IgD-negative memory B cell (primary cell): ENCODE measurements around the gene SUPT3H. TPM values are rescaled to one million over a fixed set of nuclear protein-coding genes. Genes with fewer than 3 reads are reported as not detected.
"Not testable (repeated sequence)": the region's sequence is repeated elsewhere in the genome, so short reads cannot be mapped to it uniquely, and the experiment has no call there.

Source experiments
- H3K27ac Mint-ChIP-seq, 3 donors: one replicate each; pipeline ENCODE4 v1.8.0; 2020 to 2022; ENCODE audit warnings: mild to moderate bottlenecking in 3 of 3, mixed read lengths in 3 of 3, moderate library complexity in 1 of 3
- H3K27me3 Mint-ChIP-seq: one replicate; pipeline ENCODE4 v1.8.0; 2021; ENCODE audit warnings: mixed read lengths
- H3K36me3 Mint-ChIP-seq: one replicate; pipeline ENCODE4 v1.8.0; 2020; ENCODE audit warnings: mild to moderate bottlenecking, mixed read lengths
- H3K4me1 Mint-ChIP-seq, 3 donors: one replicate each; pipeline ENCODE4 v1.8.0; 2020 to 2022; ENCODE audit warnings: mixed read lengths in 3 of 3, mild to moderate bottlenecking in 1 of 3
- H3K4me3 Mint-ChIP-seq, 4 donors: one replicate each; pipeline ENCODE4 v1.8.0; 2020 to 2022; ENCODE audit warnings: mild to moderate bottlenecking in 4 of 4, mixed read lengths in 4 of 4, moderate library complexity in 3 of 4
- H3K9me3 Mint-ChIP-seq, 3 donors: one replicate each; pipeline ENCODE4 v1.8.0; 2020 to 2021; ENCODE audit warnings: mixed read lengths in 3 of 3, mild to moderate bottlenecking in 1 of 3
- polyA plus RNA-seq: library from polyadenylated mRNA; unstranded; fragments of 300-500 nt; fragmentation: Illumina TruSeq; gene quantifications from one replicate; pipeline ENCODE4 v1.2.3, GENCODE V29; 2021

Gene SUPT3H
- polyA plus RNA-seq, 1 donor from 2014 or later, result 8.5 TPM

GRCh38 chr6:45320349-45320748, 57.4 kb downstream of the SUPT3H start:
- no peak overlapping the region for H3K27ac Mint-ChIP-seq
- H3K4me3 Mint-ChIP-seq, result no peak overlapping the region
- H3K9me3 Mint-ChIP-seq, result peaks cover 0 to 4% (median 2%) of the 10 kb centered on the region in 3 donors
- no peaks in the 10 kb centered on the region for H3K27me3 Mint-ChIP-seq
- peaks cover 6 to 14% (median 7%) of the 10 kb centered on the region in 3 donors for H3K4me1 Mint-ChIP-seq
- H3K36me3 Mint-ChIP-seq, result peaks cover 5% of the 10 kb centered on the region

DNA sequence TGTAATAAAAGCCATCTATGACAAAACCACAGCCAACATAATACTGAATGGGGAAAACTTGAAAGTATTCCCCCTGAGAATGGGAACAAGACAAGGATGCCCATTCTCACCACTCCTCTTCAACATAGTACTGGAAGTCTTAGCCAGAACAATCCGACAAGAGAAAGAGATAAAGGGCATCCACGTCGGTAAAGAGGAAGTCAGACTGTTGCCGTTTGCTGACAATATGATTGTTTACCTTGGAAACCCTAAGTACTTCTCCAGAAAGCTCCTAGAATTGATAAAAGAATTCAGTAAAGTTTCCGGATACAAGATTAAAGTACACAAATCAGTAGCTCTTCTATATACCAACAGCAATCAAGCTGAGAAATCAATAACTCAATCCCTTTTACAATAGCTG, 63.6 kb downstream of the SUPT3H start:
- H3K4me1 Mint-ChIP-seq, result peaks cover 26 to 32% (median 27%) of the 10 kb centered on the region in 3 donors
- no peaks in the 10 kb centered on the region for H3K27me3 Mint-ChIP-seq
- peaks cover 7% of the 10 kb centered on the region for H3K36me3 Mint-ChIP-seq
- no peak overlapping the region for H3K4me3 Mint-ChIP-seq
- H3K27ac Mint-ChIP-seq, result no peak overlapping the region
- peaks cover 4 to 6% (median 4%) of the 10 kb centered on the region in 3 donors for H3K9me3 Mint-ChIP-seq

- H3K9me3 Mint-ChIP-seq, result peaks cover 0 to 6% (median 6%) of the 10 kb centered on the region in 3 donors
- H3K4me1 Mint-ChIP-seq, result peaks cover 29 to 33% (median 31%) of the 10 kb centered on the region in 3 donors
- H3K36me3 Mint-ChIP-seq, result peaks cover 10% of the 10 kb centered on the region
Observed at GRCh38 chr6:45310118-45310788, 67.5 kb downstream of the SUPT3H start.

DNA sequence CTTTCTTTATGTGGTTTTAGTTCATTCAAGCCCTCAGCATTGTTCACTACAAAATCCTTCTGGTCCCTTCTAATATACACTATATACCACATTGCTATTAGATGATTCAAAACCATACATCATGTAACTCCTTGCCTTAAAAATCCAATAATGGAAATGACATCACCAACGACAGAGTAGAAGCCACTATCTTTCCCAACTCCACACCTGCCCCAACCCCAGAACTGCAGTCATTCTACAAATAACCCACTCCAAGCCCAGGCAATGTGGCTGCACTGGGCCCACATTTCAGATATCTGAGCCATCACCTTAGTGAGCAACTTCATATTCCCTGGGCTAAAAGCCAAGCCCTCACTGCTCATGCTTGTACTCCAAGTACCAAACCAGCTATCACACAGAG, 72.2 kb downstream of the SUPT3H start:
- H3K4me1 Mint-ChIP-seq, result peaks cover 13 to 18% (median 15%) of the 10 kb centered on the region in 3 donors
- H3K36me3 Mint-ChIP-seq, result peaks cover 15% of the 10 kb centered on the region
- H3K4me3 Mint-ChIP-seq, result no peak overlapping the region
- H3K27me3 Mint-ChIP-seq, result no peaks in the 10 kb centered on the region
- H3K9me3 Mint-ChIP-seq, result peaks cover 0 to 6% (median 4%) of the 10 kb centered on the region in 3 donors
- peak overlapping the region in 1 of 3 donors; percentile 50 for H3K27ac Mint-ChIP-seq

More at GRCh38 chr6:45310118-45310788, 67.5 kb downstream of the SUPT3H start:
- Mint-ChIP-seq H3K27me3 (no peaks in the 10 kb centered on the region), H3K27ac (peak overlapping the region in 1 of 3 donors; percentile 76), H3K4me3 (peak overlapping the region in 2 of 4 donors; percentile 64 to 90)

- Mint-ChIP-seq H3K9me3 (peaks cover 0 to under 1% (median 0%) of the 10 kb centered on the region in 3 donors), H3K4me1 (peaks cover 0 to 6% (median under 1%) of the 10 kb centered on the region in 3 donors), H3K36me3 (peaks cover 15% of the 10 kb centered on the region), H3K4me3 (no peak overlapping the region), H3K27me3 (no peaks in the 10 kb centered on the region), H3K27ac (no peak overlapping the region)
Observed at GRCh38 chr6:45302832-45303231, 74.9 kb downstream of the SUPT3H start.

GRCh38 chr6:45301348-45302142, 76.2 kb downstream of the SUPT3H start:
- no peak overlapping the region for H3K4me3 Mint-ChIP-seq
- no peaks in the 10 kb centered on the region for H3K27me3 Mint-ChIP-seq
- peaks cover 0 to 4% (median 0%) of the 10 kb centered on the region in 3 donors for H3K4me1 Mint-ChIP-seq
- no peaks in the 10 kb centered on the region for H3K9me3 Mint-ChIP-seq
- no peak overlapping the region for H3K27ac Mint-ChIP-seq
- H3K36me3 Mint-ChIP-seq, result peaks cover 10% of the 10 kb centered on the region

DNA sequence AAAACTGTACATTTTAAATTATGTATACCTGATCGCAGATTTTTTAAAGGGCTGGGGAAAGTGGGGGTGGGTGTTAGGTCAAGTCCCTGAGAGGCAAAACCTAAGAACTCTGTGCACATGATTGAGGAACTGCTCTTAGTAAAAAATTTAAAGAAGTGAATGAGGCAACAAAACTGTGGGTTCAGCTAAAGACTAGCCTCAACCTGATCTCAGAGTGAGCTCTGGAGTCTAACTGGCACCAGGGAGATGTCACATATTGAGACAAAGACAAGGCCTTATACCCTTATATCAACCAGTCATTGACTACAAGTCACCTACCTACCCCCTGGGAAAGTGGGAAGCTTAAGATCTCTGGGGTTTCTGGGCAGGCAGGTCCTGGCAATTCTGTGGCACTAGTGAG, 77.0 kb downstream of the SUPT3H start:
- Mint-ChIP-seq H3K9me3 (no peaks in the 10 kb centered on the region), H3K4me3 (no peak overlapping the region), H3K27me3 (no peaks in the 10 kb centered on the region), H3K36me3 (peaks cover 10% of the 10 kb centered on the region), H3K4me1 (peaks cover 0 to 4% (median 0%) of the 10 kb centered on the region in 3 donors), H3K27ac (peak overlapping the region in 1 of 3 donors; percentile 33)

GRCh38 chr6:45299096-45299581, 78.6 kb downstream of the SUPT3H start:
- Mint-ChIP-seq H3K27me3 (no peaks in the 10 kb centered on the region), H3K4me1 (peaks cover 0 to 6% (median 3%) of the 10 kb centered on the region in 3 donors), H3K9me3 (peaks cover 0 to 2% (median 0%) of the 10 kb centered on the region in 3 donors), H3K27ac (no peak overlapping the region), H3K4me3 (no peak overlapping the region), H3K36me3 (peaks cover 10% of the 10 kb centered on the region)

DNA sequence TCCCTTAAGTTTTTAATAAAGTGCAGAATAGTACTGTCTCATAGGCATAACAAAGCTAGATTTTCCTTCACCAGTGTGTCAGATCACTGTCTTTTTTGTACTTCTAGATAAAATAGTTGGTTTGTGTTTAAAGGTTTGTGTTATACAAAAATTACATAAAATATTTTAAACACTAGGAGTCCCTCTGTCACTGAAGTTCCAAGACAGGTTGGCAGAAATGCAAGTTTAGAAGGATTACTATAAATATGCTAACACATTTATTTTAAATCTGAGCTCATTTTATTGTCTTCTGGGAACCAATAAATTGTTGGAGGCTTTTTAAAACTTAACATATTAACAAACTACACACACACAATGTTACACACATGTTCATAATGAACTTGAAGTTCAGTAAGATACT, 80.4 kb downstream of the SUPT3H start:
- Mint-ChIP-seq H3K9me3 (peaks cover 0 to 3% (median 2%) of the 10 kb centered on the region in 3 donors), H3K4me1 (peaks cover 10 to 18% (median 12%) of the 10 kb centered on the region in 3 donors)

GRCh38 chr6:45294065-45294701, 83.6 kb downstream of the SUPT3H start:
- not testable (repeated sequence) for H3K27ac Mint-ChIP-seq, H3K36me3 Mint-ChIP-seq
- H3K4me1 Mint-ChIP-seq, result peaks cover 10 to 18% (median 10%) of the 10 kb centered on the region in 3 donors

More for the DNA sequence above, 80.4 kb downstream of the SUPT3H start:
- H3K4me3 Mint-ChIP-seq, result no peak overlapping the region
- H3K27me3 Mint-ChIP-seq, result no peaks in the 10 kb centered on the region
- H3K36me3 Mint-ChIP-seq, result peaks cover 2% of the 10 kb centered on the region
- no peak overlapping the region for H3K27ac Mint-ChIP-seq

GRCh38 chr6:45293306-45293705, 84.4 kb downstream of the SUPT3H start:
- Mint-ChIP-seq H3K36me3 (peaks cover 7% of the 10 kb centered on the region), H3K27me3 (no peaks in the 10 kb centered on the region), H3K4me1 (peaks cover 10 to 18% (median 10%) of the 10 kb centered on the region in 3 donors), H3K9me3 (peaks cover 0 to 3% (median 2%) of the 10 kb centered on the region in 3 donors), H3K27ac (no peak overlapping the region), H3K4me3 (peak overlapping the region in 2 of 4 donors; percentile 2 to 4)

More at GRCh38 chr6:45294065-45294701, 83.6 kb downstream of the SUPT3H start:
- H3K9me3 Mint-ChIP-seq, H3K27me3 Mint-ChIP-seq, H3K4me3 Mint-ChIP-seq: not testable (repeated sequence)

DNA sequence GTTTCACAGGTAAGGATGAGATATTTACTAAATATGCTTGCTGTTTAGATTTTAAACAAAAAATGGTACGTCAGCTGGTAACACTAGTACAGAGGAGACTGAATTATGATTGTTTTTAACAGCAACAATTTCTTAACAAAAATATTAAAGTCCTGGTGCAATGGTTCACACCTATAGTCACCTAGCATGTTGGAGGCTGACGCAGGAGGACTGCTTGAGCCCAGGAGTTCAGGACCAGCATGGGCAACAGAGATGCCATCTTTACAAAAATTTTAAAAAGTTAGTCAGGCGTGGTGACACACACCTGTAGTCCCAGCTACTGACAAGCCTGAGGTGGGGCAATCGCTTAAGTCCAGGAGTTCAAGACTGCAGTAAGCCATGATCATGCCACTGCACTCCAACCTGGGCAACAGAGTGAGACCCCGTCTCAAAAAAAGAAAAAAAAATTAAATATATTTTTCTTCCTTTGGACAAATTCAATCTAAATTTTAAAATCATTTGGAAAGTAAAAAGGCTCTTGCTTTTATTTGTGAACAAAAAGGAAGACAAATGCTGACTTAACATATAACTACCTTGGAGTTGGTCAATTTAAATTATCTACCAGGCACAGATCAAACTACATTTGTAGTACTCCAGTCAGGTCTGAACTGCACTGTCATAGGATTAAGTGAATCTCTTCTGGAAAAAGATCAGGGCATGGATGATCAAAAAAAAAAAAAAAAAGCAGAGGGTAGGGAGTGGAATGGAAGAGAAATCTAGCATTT, 87.8 kb downstream of the SUPT3H start:
- Mint-ChIP-seq H3K9me3 (peaks cover 0 to 4% (median 3%) of the 10 kb centered on the region in 3 donors), H3K27me3 (no peaks in the 10 kb centered on the region), H3K27ac (no peak overlapping the region), H3K4me1 (peaks cover 6 to 18% (median 10%) of the 10 kb centered on the region in 3 donors), H3K36me3 (peaks cover 6% of the 10 kb centered on the region), H3K4me3 (no peak overlapping the region)

- H3K36me3 Mint-ChIP-seq, H3K4me3 Mint-ChIP-seq, H3K9me3 Mint-ChIP-seq, H3K4me1 Mint-ChIP-seq, H3K27ac Mint-ChIP-seq, H3K27me3 Mint-ChIP-seq: not testable (repeated sequence)
Observed at GRCh38 chr6:45286707-45287106, 91.0 kb downstream of the SUPT3H start.

- Mint-ChIP-seq H3K27me3 (no peaks in the 10 kb centered on the region), H3K4me3 (no peak overlapping the region), H3K36me3 (peaks cover 9% of the 10 kb centered on the region), H3K27ac (no peak overlapping the region), H3K9me3 (peaks cover 0 to 3% (median 2%) of the 10 kb centered on the region in 3 donors), H3K4me1 (no peaks in the 10 kb centered on the region)
Observed at GRCh38 chr6:45278367-45278766, 99.4 kb downstream of the SUPT3H start.
